HepG2 (cell line): ENCODE measurements around the gene CACNA1G. TPM values are rescaled to one million over a fixed set of nuclear protein-coding genes. Genes with fewer than 3 reads are reported as not detected.

Experiments used
- ARID4A ChIP-seq: sonication (generic); formaldehyde crosslinking; IDR thresholded peaks from 2 replicates; pipeline ENCODE4 v1.5.0; 2020; ENCODE audit warnings: mild to moderate bottlenecking, missing genetic modification reagents, borderline replicate concordance
- HMGA1 ChIP-seq: sonication (generic); formaldehyde crosslinking; conservative IDR thresholded peaks from 2 replicates; pipeline ENCODE4 v1.4.0; 2020; ENCODE audit warnings: missing genetic modification reagents
- JUND ChIP-seq: sonication (generic); formaldehyde crosslinking; IDR thresholded peaks from 2 replicates; pipeline ENCODE4 v1.8.0; 2022; ENCODE audit warnings: mild to moderate bottlenecking, missing genetic modification reagents
- KDM1A ChIP-seq: IDR thresholded peaks from 2 replicates; pipeline ENCODE4 v1.6.1; 2016; ENCODE audit warnings: missing compliant biosample characterization
- MTA3 ChIP-seq: sonication (generic); formaldehyde crosslinking; IDR thresholded peaks from 2 replicates; pipeline ENCODE4 v1.4.0; 2020; ENCODE audit warnings: missing genetic modification reagents
- RFXAP ChIP-seq: sonication (generic); formaldehyde crosslinking; IDR thresholded peaks from 2 replicates; pipeline ENCODE4 v1.4.0; 2020; ENCODE audit warnings: missing genetic modification reagents, borderline replicate concordance
- SNAPC2 ChIP-seq: sonication (generic); formaldehyde crosslinking; IDR thresholded peaks from 2 replicates; pipeline ENCODE4 v1.8.1; 2022; ENCODE audit warnings: mild to moderate bottlenecking, missing genetic modification reagents
- SOX13 ChIP-seq, 3 experiments: fragments of 450-650 bp in 1 of 3; sonication (generic) in 1 of 3; formaldehyde crosslinking in 1 of 3; IDR thresholded peaks in 2 of 3; conservative IDR thresholded peaks in 1 of 3; 2 replicates each; pipeline versions ENCODE4 v1.5.0 to v1.6.1; 2016 to 2020; ENCODE audit warnings: antibody characterized with exemption in 1 of 3, mild to moderate bottlenecking in 1 of 3, missing compliant biosample characterization in 1 of 3, missing genetic modification reagents in 1 of 3, moderate library complexity in 1 of 3
- ZBTB39 ChIP-seq: sonication (generic); formaldehyde crosslinking; IDR thresholded peaks from 2 replicates; pipeline ENCODE4 v1.5.0; 2020; ENCODE audit warnings: missing genetic modification reagents
- ZNF20 ChIP-seq: sonication (generic); formaldehyde crosslinking; IDR thresholded peaks from 2 replicates; pipeline ENCODE4 v1.4.0; 2020; ENCODE audit warnings: mild to moderate bottlenecking, moderate library complexity, missing genetic modification reagents
- ZNF354B ChIP-seq: sonication (generic); formaldehyde crosslinking; IDR thresholded peaks from 2 replicates; pipeline ENCODE4 v1.8.0; 2022; ENCODE audit warnings: mild to moderate bottlenecking, missing genetic modification reagents
- ZNF513 ChIP-seq: sonication (generic); formaldehyde crosslinking; conservative IDR thresholded peaks from 2 replicates; pipeline ENCODE4 v1.5.0; 2020; ENCODE audit warnings: missing genetic modification reagents
- ZNF543 ChIP-seq: sonication (generic); formaldehyde crosslinking; IDR thresholded peaks from 2 replicates; pipeline ENCODE4 v1.4.0; 2020; ENCODE audit warnings: mild to moderate bottlenecking, missing genetic modification reagents
- ZNF550 ChIP-seq: sonication (generic); formaldehyde crosslinking; IDR thresholded peaks from 2 replicates; pipeline ENCODE4 v1.4.0; 2020; ENCODE audit warnings: mild to moderate bottlenecking, missing genetic modification reagents, borderline replicate concordance
- ZNF670 ChIP-seq: sonication (generic); formaldehyde crosslinking; IDR thresholded peaks from 2 replicates; pipeline ENCODE4 v1.8.0; 2022; ENCODE audit warnings: mild to moderate bottlenecking, missing genetic modification reagents, borderline replicate concordance
- ZNF782 ChIP-seq: sonication (generic); formaldehyde crosslinking; IDR thresholded peaks from 2 replicates; pipeline ENCODE4 v1.4.0; 2020; ENCODE audit warnings: missing genetic modification reagents, mild to moderate bottlenecking, borderline replicate concordance
- ZNF878 ChIP-seq: sonication (generic); formaldehyde crosslinking; IDR thresholded peaks from 2 replicates; pipeline ENCODE4 v1.8.1; 2023; ENCODE audit warnings: mild to moderate bottlenecking, missing genetic modification reagents, moderate library complexity
- polyA plus RNA-seq, 8 experiments: library from polyadenylated mRNA; depleted of rRNA in 3 of 8; stranded (reverse) in 7 of 8; unstranded in 1 of 8; fragments of >200 nt; fragmentation: Illumina TruSeq in 4 of 8; extraction: Trizol in 4 of 8; gene quantifications; 2 replicates each; pipeline versions ENCODE4 v1.2.1 to v1.2.3, GENCODE V29; 2011 to 2016; ENCODE audit warnings: low read depth in 4 of 8, missing spikeins in 1 of 8, mixed read lengths in 1 of 8; ENCODE audit not compliant: insufficient read depth in 1 of 8
- total RNA-seq, 5 experiments: library from RNA; depleted of rRNA; stranded (reverse); fragments of >200 nt; fragmentation: Illumina TruSeq; extraction: Trizol; gene quantifications; 2 replicates each; pipeline ENCODE4 v1.2.3, GENCODE V29; 2016; ENCODE audit warnings: low read depth in 1 of 5
- TF ChIP-seq, protein P1 (sequence below): sonication (generic); formaldehyde crosslinking; IDR thresholded peaks from 2 replicates; pipeline ENCODE4 v1.4.0; 2020; ENCODE audit warnings: missing genetic modification reagents
- TF ChIP-seq, protein P2 (sequence below): IDR thresholded peaks from 2 replicates; pipeline ENCODE4 v1.6.1; 2016; ENCODE audit warnings: missing genetic modification reagents, missing compliant biosample characterization

CACNA1G gene
- total and polyA plus RNA-seq, 2 of the 13 experiments (the other 11 are each of a cell fraction or from before 2014, with no cell fraction given) = 0.02 TPM; not detected in 1

- TF ChIP-seq ARID4A (CRISPR knock-in tag) (peak; percentile 42; the same call in 1 of the 2 replicates), ZNF354B (CRISPR knock-in tag) (no peak), ZNF20 (CRISPR knock-in tag) (no peak), SOX13 (IDR thresholded peaks at IDR 0.05) (no peak), SOX13 (CRISPR knock-in tag; conservative IDR thresholded peaks at IDR 0.05 in 1 of 2, IDR thresholded peaks at IDR 0.05 in 1 of 2) (peak in 1 of 2 experiments; percentile 12; a peak in 1 of 4 replicates), ZNF878 (CRISPR knock-in tag) (no peak), JUND (CRISPR knock-in tag) (no peak), ZNF543 (CRISPR knock-in tag) (no peak), ZNF550 (CRISPR knock-in tag) (no peak), MTA3 (CRISPR knock-in tag) (no peak), KDM1A (CRISPR knock-in tag) (no peak), RFXAP (CRISPR knock-in tag) (no peak), ZBTB39 (CRISPR knock-in tag) (no peak), ZNF513 (CRISPR knock-in tag) (no peak), HMGA1 (CRISPR knock-in tag) (no peak), ZNF670 (0 out of 2 replicates have a peak, but pooled peaks have one; percentile 32), SNAPC2 (CRISPR knock-in tag) (peak; percentile 0; the same call in 1 of the 2 replicates), ZNF782 (CRISPR knock-in tag) (no peak)
- TF ChIP-seq, protein P1, sequence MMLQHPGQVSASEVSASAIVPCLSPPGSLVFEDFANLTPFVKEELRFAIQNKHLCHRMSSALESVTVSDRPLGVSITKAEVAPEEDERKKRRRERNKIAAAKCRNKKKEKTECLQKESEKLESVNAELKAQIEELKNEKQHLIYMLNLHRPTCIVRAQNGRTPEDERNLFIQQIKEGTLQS (CRISPR knock-in tag) = no peak
- TF ChIP-seq, protein P2, sequence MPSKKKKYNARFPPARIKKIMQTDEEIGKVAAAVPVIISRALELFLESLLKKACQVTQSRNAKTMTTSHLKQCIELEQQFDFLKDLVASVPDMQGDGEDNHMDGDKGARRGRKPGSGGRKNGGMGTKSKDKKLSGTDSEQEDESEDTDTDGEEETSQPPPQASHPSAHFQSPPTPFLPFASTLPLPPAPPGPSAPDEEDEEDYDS = 0 out of 2 replicates have a peak, but pooled peaks have one; percentile 18
Observed at GRCh38 chr17:50518384-50519023, 42.0 kb upstream of the CACNA1G start (continued).
